ELR (cell line): ENCODE measurements around the gene THSD4.
"Not testable (repeated sequence)": the region's sequence is repeated elsewhere in the genome, so short reads cannot be mapped to it uniquely, and the experiment has no call there.

ENCODE experiments used
- DNase-seq: peaks from one replicate; pipeline ENCODE4 v3.0.0-alpha.2; 2015; ENCODE audit warnings: low read depth

Gene THSD4

DNA sequence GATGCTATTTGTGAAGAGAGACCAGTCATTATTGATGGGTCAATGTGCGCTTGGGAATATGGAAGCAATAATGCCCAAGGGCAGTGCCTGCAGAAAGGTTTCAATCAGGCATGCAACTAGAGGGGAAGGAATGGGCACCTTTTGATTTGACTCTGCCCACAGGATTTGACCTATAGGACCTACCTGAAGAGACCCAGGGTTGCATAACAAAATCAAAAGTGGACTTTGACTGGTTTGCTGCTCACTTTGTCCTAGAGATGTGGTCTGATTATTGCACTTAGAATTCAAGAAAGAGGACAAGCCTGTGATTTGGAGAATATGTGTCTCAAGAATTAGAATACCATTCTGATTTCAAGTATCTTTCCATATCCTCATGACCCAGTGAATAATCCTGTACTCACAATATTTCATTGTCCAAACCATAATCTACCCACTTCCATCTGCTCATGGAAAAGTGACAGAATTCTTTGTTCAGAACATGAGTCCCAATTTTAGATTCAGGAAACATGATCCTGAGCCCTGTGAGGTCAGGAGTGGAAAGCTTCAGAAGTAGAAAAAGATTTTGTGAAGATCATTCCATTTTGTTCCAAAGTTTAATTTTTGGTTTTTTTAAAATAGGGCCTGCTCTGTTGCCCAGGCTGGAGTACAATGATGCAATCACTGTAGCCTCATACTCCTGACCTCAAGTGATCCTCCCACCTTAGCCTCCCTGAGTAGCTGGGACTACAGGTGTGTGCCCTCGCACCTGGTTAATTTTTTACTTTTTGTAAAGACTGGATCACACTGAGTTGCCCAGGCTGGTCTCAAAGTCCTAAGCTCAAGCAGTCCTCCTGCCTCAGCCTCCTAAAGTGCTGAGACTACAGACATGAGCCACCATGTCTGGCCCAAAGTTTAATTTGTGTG, 543.8 kb downstream of the THSD4 start:
- DNase-seq = no peak

DNA sequence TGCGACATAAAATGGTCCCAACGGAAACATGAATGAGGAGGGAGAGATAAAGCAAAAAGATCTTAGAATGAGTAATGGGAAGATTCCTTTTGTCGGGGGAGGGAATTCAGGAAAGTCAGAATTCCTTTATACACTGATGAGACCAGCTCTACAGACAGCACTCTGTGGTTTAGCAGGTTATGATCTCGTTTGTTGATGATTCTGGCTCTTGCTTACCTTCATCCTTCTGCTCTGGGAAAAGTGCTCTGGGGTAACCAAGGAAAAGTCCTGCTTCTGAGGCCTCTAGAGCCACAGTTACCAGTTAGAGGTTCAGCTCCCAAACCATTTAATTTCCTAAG, 544.4 kb downstream of the THSD4 start:
- peak; percentile 14 for DNase-seq

DNA sequence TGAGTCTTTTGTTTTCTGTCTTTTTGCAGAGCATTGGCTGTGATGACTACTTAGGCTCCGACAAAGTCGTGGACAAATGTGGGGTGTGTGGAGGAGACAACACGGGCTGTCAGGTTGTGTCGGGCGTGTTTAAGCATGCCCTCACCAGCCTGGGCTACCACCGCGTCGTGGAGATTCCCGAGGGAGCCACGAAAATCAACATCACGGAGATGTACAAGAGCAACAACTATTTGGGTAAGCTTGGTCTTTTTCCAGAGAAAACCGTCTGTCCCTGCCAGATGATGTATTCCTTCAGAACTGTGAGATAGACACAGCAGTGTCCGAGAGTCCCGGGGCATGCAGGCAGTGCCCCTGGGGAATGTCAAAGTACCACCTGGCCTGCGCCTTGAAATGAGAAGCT, 545.2 kb downstream of the THSD4 start:
- no peak for DNase-seq

DNA sequence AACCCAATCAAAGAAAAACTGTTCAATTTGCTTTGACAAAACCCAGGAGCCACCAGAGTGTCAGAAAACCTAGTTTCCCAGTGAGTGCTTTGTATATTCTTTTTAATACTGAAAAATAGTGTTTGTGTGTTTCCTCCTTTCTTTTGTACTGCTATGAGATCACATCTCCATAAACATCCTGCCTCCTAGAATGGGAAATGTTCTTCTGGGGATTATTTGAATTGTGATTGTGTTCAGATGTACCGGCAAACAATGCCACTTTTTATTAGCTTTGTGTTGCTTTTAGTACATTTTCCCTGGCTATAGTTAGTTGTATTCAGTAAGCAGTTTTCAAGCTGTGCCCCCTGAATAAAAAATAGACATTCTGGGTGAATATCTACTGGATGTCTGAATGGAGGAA, 547.0 kb downstream of the THSD4 start:
- no peak for DNase-seq

DNA sequence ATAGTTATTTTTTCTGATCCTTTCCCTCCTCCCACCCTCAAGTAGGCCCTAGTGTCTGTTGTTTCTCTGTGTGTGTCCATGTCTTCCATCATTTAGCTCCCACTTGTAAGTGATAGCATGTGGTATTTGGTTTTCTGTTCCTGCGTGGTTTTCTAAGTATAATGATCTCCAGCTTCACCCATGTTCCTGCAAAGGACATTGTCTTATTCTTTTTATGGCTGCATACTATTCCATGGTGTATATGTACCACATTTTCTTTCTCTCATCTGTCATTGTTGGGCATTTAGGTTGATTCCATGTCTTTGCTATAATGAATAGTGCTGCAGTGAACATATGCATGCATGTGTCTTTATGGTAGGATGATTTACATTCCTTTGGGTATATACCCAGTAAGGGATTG, 549.4 kb downstream of the THSD4 start:
- DNase-seq = no peak

DNA sequence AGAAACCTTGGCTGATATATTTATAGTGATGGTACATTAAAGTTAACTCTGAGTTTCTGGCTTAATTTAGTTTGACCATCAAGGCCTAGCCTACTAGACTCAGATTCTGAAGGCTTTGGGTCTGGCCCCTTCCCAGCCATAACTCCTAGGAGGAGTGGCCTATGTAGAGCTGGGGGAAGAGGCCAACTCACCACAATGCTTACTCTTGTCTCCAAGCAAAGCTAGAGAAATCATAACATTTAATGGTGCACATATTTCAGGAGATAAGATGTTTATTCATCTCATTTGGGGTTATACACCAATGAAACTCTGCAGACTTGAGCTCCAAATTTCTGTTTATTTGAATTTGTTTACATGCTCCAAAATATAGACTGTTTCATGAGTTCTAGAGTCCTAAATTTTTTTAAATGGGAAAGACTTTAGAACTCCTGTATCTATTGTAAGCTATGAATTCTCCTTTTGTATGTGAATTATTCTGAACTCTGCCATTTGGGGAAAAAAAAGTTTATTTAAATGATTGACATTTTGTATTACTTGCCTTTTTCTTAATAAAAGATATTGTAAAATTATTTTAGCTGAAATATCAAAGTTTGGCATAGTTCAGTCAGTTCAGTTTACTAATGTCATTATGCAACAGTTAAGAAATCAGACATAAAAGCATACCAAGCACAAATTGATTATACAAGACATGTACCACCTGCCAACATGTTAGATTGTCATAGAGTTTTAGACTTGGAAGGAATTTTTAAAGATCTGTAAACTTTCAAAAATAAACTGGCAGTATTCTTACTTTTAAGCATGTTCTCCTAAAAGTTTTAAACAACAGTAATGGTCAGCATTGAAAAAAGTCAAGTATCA, 551.7 kb downstream of the THSD4 start:
- no peak for DNase-seq

DNA sequence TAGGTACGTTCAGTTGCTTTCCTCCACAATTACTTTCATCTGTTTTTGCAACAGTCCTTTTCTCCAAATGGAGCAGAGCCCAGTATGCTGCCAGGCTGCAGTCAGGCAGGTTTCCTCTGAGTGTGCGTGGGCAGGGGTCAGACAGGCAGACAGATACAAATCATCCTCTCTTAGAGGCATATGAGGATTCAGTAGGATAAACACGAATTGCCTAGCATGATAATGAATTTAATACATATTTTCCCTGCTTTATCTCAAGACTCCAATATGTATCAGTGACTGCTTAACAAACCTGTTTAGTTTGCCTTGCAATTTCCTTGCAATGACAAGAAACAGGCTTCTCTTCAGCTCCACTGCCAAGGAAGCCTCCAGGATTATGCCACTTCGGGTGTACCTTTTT, 554.4 kb downstream of the THSD4 start:
- DNase-seq = no peak

DNA sequence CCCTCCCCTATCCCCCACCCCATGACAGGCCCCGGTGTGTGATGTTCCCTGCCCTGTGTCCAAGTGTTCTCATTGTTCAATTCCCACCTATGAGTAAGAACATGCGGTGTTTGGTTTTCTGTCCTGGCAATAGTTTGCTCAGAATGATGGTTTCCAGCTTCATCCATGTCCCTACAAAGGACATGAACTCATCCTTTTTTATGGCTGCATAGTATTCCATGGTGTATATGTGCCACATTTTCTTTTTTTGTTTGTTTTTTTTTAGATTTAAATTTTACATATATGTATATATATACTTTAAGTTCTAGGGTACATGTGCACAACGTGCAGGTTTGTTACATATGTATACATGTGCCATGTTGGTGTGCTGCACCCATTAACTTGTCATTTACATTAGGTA, 555.0 kb downstream of the THSD4 start:
- not testable (repeated sequence) for DNase-seq

DNA sequence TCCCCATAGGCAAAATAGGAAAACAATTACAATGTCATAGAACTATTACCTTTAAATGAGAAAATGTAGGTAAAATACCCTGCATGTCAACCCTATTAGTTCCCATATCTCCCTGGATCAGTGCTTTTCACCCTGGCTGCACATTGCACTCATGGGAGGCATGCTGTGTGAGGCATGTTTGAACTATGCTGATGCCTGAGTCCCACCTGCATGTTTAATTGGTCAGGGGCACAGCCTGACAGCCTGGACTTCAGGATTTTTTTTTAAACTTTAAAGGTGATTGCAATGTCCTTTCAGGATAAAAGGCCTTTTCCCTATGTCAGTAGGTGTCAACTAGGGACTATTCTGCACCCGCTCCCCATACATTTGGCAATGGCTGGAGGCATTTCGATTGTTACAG, 559.1 kb downstream of the THSD4 start:
- no peak for DNase-seq

DNA sequence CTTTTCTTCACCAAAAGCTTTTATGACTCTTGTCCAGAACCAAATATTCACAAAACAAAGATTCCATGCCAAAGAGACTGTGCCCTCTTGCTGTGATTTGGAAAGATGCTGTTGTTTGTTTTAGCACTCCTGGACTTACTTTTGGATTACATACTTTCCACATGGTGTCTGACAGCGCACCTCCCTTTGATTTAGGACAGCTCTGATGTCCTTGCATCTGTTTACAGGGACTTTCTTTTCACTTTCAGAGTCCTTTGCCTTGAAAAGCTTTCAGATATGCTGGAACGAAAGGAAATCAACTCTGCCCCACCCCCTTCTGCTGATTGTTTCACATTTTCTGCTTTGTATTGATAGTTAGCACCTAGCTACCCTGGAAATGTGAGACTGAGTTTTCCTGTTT, 562.1 kb downstream of the THSD4 start:
- DNase-seq = no peak

DNA sequence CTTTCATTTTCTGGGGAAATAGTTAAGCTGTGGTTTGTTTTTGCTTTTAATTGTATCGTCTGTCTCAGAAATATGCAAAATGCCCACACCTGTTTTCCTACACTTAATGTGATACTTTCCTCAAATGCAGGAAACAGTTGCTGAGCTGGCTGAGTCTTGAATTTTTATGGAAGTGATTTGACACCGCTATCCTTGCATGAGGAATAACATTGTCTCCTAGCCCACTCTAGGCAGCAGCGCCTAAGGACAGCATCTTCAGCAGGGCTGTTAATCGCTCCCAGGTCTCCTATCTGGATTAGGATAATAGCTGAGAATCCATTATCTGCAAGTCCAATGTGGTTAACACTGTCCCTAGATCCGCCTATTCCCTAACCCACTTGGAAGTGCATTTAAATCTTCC, 562.5 kb downstream of the THSD4 start:
- no peak for DNase-seq

DNA sequence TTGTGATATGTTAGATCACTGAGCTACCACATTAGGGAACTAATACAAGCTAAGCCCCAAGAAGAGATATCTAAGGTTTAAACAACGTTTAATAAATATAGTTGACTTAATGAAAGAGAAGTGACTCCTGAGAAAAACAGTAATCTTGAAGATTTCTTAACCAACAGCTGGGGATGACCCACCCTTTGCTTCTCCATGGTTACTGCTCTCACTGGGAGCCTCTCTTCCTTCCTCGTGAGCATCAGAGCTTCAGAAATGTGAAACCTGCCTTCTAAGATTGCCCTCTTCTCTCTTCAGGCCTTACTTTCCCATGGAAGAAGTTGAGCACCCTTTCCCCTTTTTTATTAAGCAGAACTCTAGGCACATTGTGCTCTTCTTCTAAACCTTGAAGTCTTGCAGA, 562.9 kb downstream of the THSD4 start:
- DNase-seq = no peak

DNA sequence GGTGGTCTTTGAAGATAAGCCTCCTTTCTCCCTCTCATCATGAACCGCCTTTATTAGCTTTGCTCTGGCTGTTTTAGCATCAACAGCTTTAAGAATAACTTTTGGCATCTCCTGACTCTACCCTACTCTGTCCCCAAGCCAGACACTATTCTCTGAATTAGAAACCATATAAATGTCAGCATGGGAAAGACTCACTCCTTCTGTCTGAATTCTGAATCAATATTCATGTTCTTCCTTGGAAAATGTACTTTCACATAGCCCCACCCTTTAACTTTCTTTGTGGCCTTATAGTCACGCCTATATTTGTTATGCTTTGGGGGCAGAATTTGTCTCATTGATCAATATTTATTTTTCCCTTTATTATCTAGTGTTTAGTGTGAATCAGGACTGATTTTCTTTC, 563.3 kb downstream of the THSD4 start:
- no peak for DNase-seq

DNA sequence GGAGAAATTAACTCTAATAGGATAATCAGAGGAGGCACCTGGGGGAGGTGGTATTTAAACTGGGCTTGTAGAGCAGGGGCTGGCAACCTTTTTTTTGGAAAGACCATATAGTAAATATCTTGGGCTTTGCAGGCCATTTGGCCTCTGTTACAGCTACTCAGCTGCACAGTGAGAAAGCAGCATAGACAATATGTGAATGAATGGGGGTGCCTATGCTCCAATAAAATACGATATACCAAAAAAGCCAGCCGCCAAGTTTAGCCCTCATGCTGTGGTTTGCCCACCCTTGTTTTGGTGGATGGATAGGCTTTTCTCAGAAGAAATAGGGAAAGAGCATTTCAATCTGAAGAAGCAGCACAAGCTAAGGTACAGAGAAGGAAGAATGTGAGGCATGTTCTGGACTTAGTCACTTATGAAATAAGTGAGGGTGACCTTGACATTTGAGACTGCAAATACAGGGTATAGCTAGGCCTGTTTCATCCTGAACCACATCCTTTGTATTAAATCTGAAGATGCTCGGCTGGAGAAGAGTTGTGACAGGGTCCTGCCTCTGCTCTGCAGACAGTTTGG, 564.0 kb downstream of the THSD4 start:
- DNase-seq = no peak

DNA sequence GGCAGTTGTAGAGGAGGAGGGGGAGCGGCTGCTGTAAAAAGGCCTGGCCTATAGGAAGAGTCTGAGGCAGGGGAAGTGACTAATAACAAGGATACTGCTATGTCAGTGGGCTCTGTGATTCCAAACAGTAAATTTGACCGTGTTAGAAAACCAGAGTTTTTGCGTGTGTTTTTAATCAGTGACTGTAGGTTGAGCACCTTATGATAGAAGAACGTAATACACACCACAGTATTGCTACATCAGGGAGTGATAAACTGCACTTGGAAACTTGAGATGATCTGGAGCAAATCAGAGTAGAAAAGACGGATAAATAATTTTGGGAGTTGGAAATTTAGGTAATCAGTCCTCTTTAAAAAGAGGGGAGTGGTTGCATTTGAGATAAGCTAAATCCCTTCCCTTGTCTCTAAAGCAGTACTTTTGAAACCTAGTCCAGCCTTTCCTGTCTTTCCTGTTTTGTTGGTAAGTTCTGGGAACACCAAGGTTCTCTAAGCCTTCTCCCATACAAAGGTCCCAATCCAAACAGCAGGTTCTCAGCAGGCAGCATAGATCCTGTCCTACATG, 564.6 kb downstream of the THSD4 start:
- peak; percentile 75 for DNase-seq

DNA sequence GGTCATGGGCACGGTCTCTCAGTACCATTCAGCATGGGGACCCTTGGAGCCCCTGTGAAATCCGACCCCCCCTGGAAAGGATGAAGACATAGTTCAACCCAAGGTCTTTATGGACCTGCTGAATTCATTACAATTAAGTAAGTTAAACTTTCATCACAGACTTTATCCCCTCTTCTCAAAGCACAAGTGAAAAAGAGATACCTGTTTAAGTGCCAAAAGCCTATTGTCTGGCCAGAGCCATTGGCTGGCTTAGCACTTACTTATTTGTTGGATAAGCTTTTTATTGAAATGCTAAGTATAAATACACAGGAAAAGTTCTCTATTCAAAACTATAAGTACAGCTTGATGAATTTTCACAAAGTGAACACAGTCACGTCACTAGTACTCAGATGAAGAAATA, 566.7 kb downstream of the THSD4 start:
- no peak for DNase-seq

DNA sequence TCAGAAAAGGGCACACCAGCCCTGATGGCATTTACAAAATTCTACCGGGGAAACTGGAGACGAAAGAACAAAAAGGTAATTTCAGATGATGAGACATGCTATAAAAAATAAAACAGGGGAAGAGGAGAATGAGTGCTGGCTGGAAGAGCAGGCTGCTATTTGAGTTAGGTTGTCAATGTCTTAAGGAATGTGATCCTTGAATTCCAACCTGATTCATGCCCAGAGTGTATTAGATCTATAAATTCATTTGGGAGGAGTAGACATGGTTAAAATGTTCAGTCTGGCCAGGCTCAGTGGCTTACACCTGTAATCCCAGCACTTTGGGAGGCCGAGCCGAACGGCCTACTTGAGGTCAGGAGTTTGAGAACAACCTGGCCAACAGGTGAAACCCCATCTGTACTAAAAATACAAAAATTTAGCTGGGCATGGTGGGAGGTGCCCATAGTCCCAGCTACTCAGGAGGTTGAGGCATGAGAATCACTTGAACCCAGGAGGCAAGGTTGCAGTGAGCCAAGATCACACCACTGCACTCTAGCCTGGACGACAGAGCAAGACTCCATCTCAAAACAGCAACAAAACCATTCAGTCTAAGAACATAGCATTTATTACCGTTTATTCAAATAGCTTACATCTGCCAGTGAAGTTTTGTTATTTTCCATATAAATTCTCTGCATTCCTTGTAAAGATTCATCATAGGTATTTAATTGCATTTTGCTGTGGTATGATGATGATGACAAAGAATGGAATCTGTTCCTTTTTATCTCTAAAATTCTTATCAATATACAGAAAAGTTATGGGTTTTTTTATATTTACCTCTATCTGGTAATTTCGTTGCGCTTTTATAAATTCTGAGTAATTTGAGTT, 568.4 kb downstream of the THSD4 start:
- DNase-seq = peak; percentile 74

DNA sequence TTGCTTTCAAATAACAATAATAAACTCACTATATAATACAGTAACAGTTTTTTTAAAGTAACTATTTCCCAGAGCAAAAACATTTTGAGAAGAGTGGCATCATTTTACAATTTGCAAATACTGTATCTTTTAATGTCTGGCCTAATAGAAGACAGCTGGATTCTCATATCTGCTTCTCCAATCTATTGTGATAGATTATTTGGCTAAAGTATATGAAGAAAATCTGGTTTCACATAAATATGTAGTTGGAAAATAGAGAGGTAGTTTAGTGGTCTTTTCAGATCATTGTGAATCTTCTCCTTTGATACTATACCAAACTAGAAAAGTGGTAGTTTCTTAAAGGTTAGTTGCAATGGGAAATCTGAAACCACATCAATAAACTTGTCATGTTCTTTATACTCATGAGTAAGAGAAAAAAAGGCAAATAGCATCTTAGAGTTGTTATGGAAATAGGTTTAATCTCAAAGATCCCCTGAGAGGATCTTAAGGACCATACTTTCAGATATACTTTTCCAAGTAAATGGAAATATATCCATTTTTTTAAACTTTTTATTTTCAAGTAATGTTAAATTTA, 570.2 kb downstream of the THSD4 start:
- peak; percentile 58 for DNase-seq

DNA sequence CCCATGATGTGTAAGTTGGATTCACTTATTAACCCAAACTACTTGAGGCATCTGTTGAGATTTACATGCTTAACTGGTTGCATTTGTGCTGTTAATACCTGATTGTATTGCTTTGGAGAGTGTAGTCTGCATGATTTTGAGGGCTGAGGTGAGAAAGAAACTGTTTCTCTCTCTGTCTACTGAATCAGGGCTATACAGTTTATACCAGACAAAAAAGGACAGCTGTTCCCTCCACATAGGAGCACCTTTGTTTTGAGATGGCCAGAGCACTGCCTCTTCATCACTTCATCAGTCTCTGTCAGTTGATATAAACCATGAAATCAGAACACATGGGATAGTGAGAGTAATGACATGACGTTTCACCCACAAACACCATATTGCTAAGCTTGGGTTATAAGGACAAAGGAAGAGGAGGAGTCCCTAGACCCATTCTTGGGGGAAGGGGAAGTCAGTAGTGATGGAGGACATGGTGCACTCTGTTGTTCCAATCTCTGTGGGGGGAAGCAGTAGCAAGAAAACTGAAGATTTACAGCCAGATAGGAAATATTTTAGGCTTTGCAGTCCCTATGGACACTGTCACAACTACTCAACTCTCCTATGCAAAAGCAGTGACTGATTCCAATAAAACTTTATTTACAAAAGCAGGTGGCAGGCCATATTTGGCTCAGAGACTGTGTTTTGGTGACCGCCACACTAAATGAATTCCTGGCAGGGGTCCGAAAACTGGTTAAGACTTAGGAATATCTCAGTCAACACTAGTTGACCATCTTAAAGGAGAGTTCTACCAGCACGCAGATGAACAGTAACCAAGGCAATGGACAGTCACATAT, 571.2 kb downstream of the THSD4 start:
- DNase-seq = no peak

DNA sequence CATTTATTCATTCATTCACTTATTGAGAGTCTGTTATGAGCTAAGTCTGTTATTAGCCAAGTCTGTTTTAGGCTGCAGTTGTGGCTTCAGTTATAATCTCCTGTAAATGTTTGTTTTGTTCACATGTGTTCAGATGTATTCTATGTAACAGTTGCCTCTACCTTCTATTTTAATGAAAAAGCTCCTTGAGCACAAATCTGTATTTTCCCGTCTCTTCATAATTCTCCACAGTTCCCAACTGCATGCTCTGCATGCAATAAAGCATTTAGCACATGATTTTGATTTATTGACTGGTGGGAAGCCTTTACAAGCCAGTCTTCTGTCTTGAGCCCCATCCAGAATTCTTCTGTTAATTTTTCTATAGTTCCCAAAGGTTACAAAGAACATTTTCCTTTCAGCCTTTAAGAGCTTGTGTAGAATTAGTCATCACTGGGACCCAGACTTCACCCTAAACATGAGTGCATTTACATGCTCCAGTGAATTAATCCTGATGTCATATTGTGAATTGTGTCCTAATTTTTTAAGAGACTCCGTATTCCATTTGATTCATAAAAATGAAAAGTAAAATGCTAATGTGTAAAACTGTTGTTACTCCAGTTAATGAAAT, 572.7 kb downstream of the THSD4 start:
- peak; percentile 42 for DNase-seq
